A204.1 (cell line): ENCODE data around the gene FAM174A.
"Not testable (repeated sequence)": the region's sequence is repeated elsewhere in the genome, so short reads cannot be mapped to it uniquely, and the experiment has no call there.

Experiments used
- FAIRE-seq: peaks from 2 replicates; lab custom pipeline; 2012; peaks lifted over from hg19 to GRCh38; lab: Jason Lieb, UNC

The FAM174A gene

GRCh38 chr5:100576217-100576751 lies 41.1 kb downstream of the FAM174A start:
- FAIRE-seq: no peak

GRCh38 chr5:100577506-100577905 lies 42.3 kb downstream of the FAM174A start:
- FAIRE-seq: peak; percentile 14

DNA sequence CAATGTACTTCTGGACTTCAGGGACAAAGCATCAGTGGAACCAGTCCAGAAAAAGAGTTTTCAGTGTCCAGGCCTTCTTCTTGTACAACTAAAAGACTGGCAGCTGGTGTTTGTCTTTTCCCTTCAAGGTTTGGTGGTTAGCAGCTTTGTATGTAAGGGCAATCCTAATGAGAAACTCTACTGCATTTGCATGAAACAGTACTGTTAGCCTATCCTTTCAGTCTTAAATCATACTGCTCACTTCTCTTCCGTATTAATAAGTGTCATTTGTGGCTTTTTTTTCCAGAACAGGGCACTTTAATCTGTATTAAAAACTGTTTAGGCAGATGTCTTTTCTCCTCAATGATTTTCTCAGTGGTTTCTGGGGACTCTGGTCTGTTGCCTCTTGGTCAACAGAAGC lies 48.9 kb downstream of the FAM174A start:
- FAIRE-seq: no peak

DNA sequence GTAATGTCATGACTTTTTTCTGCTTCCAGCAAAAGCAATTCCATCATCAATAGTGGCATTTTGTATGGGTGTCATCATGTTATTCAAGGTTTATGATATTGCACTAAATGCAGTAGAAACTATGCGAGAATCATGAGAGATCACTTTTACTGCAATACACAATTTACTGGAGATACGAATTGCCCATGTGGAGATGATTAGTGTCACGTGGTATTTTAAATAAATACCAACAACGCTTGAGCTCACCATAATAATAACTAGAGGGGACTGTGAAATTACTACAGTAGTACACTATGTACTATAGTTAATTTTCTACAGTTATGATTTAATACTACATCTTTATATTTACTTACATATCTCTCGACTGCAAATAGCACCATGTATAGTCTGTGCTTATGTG lies 49.7 kb downstream of the FAM174A start:
- FAIRE-seq: no peak

GRCh38 chr5:100590867-100591266 lies 55.7 kb downstream of the FAM174A start:
- no peak for FAIRE-seq

DNA sequence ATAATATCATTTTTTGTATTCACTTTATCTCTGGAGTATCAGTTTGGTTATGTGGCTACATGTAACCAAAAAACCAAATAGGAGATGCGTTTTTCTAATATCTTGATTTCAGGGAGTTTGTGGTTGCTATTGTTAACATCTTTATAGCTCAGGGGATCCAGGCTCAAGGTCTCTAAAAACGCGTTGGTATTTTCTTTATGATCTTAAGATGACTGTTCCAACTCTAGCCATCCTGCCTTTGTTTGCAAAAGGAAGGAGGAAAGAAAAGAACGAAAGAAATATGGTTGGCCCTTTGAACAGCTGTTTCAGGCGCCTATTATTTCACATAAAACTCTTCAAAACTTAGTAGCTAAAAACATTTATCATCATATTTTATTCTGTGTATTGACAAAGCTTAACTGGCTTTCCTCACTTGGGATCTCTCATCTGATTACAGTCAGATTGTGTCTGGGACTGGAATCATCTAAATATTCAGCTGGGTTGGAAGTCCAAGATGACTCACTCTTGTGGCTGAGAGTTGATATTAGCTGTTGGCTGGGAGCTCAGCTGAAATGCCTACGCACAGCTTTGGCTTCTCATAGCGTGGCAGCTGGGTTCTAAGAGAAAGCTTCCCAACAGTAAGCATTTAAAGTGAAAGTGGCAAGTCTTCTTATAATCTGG lies 60.1 kb downstream of the FAM174A start:
- no peak for FAIRE-seq

DNA sequence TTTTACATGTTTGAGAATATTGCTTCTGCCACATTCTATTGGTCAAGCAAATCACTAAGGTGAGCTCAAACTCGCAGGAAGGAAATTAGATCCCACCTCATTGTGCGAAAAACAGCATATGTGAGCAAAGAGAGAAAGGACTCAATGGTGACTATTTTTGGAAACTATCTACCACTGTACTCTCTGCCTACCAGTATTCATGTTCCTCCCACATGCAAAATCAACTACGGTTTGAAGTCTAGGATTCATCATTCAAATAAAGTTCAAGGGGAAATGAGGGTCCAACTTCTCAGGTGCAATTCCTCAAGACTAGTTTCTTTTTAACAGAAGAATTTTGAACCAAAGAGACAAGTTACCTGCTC lies 60.6 kb downstream of the FAM174A start:
- FAIRE-seq: no peak

DNA sequence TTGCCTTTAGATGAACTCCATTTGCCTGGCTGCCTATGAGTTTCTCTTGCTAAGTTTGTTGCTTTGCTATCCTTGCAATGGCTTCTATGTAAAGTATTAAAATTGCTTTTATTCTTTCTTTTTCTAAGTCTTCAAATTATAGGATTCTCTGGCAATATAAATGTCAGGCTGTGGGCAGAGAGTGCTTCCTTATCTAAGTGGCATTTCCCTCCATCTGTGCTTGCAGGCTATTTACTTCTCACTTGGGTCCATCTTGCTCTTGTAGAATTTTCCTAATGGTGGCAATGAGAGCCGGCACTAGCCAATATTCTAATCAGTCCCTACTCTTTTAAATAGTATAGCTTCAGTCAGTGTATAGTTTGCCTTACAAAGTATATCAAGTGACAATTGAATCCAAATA lies 63.3 kb downstream of the FAM174A start:
- FAIRE-seq: no peak

- no peak for FAIRE-seq
Measured at GRCh38 chr5:100600298-100600994, 65.3 kb downstream of the FAM174A start.

GRCh38 chr5:100603141-100603540 lies 68.0 kb downstream of the FAM174A start:
- FAIRE-seq: no peak

GRCh38 chr5:100604021-100604420 lies 68.8 kb downstream of the FAM174A start:
- not testable (repeated sequence) for FAIRE-seq

DNA sequence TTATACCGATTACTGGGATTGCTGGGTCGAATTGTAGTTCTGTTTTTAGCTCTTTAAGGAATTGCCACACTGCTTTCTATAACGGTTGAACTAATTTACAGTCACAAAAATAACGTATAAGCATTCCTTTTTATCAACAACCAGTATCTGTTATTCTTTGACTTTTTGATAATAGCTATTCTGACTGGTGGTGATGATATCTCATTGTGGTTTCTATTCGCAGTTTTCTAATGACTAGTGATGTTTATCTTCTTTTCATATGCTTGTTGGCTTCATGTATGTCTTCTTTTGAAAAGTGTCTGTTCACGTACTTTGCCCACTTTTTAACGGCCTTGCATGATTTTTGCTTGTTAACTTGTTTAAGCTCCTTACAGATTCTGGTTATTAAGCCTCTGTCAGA lies 74.4 kb downstream of the FAM174A start:
- no peak for FAIRE-seq

DNA sequence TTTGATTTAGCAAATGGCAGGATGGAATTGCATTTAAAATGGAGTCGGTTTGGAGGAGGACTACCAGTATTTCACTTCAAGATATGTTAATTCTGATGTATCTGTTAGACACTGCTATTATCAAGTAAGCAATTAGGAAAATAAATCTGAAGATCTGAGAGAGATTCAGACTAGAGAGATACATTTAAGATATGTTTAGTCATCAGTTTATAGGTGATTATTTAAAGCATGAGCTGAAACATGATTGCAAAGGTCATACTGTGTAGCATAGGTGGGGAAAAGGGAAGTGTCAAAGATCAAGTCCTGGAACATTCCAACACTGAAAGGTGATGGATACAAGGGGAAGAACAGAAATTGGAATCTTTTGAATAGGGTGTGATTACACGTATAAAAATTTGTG lies 79.1 kb downstream of the FAM174A start:
- FAIRE-seq: no peak

GRCh38 chr5:100615362-100615761 lies 80.2 kb downstream of the FAM174A start:
- no peak for FAIRE-seq

- no peak for FAIRE-seq
Measured at GRCh38 chr5:100616291-100616690, 81.1 kb downstream of the FAM174A start.

DNA sequence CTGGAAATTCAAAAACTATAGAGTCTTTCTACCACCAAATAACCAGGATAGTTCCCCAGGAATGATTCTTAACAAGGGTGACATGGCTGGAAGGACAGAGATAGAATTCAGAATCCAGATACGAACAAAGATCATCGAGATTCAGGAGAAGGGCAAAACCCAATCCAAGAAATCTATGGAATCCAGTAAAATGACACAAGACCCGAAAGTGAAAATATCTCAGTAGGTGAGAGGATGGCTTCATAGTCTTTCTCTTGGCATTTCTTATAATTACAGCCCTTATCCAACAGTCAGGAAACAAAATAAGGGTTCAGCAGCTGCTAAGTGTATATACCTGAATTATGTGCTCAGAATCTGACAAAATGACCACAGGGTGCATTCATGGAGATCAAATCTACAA lies 81.8 kb downstream of the FAM174A start:
- no peak for FAIRE-seq

DNA sequence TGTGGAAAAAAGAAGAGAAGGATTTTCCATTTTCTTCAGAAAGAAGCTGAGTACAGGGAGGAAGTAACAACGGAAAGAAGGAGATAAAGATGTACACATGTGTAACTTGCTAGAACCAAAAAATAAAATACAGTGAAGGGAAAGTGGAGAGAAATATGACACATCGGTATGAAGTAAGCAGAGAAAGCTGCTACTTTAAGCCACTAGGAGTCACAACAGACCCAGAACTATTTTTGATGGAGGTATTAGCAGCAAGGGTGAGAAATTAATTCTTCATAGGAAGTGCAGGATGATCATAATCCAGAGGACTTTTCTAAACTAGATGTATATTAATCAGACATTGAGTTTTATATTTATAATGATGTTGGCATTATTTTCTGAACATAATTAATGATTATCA lies 88.5 kb downstream of the FAM174A start:
- FAIRE-seq: no peak

DNA sequence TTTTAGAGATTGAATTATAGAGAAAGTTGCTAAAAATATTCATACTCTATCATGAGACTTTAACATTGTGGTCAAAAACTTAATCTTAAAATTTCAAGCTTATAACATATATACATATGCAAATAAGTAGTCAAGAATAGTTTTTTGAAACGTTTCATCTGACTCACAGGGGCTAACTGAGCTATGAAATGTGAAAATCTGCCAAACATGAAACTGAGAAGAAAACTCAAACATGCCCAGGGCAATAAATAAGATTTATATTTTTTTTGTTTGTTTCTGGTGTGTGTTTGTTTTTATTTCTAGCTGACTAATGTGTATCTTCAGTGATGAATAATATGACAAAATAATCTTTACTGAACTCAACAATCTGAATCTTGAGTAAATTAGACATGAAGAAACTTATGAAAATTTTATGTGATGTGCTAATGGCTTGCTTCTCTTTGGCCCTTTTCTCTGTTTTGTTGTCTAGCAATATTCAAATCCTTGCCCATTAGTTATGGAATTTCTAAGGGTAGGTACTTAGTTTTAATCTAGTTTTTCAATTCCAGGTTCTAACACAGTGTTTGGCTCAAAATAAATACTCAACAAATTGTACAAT lies 99.9 kb downstream of the FAM174A start:
- no peak for FAIRE-seq
